DOHH2 (cell line): ENCODE measurements around the gene RASSF3.

ENCODE experiments used
- CTCF ChIP-seq: fragments of 200-600 bp; sonication (generic); IDR thresholded peaks from one replicate; pipeline ENCODE4 v1.5.1; 2014; ENCODE audit warnings: antibody characterized with exemption, mild to moderate bottlenecking, low read depth, low read length; ENCODE audit not compliant: poor library complexity, severe bottlenecking
- EZH2phosphoT487 ChIP-seq: fragments of 200-600 bp; sonication (generic); IDR thresholded peaks from 2 replicates; pipeline ENCODE4 v1.6.1; 2017; ENCODE audit warnings: borderline replicate concordance, mild to moderate bottlenecking, antibody characterized with exemption, low read length, moderate library complexity, mixed read lengths

- no peak for TF ChIP-seq CTCF
- TF ChIP-seq EZH2phosphoT487: no peak
Observed at GRCh38 chr12:64731683-64732082, 121.4 kb downstream of the RASSF3 start.
